ENCODE results near the gene DOCK9. TPM values are rescaled to one million over a fixed set of nuclear protein-coding genes. Genes with fewer than 3 reads are reported as not detected.
A peak's percentile ranks its signal among the peaks of the same experiment; 100 is the strongest.

DOCK9 gene
- total and polyA plus RNA-seq, 2 donors (not counting 3 experiments of a cell fraction or from before 2014, with no cell fraction given), result 147 to 323 TPM

DNA sequence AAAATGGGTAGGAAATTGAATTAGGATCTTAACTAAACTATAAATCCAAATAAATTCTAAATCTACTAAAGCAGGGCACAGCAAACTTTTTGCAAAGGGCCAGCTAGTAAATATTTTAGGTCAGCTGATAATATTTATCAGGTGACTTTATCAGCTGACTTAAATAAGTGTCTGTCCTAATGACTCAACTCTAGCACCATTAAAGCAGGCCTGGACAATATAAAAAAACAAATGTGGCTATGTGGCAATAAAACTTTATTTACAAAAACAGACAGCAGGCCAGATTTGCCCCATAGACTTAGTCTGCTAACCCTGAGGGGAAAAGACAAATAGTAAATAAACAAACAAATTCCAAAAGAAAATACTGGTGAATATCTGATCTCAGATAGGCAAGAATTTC lies 27.7 kb upstream of the DOCK9 start:
- intact Hi-C loops (cut with micrococcal nuclease) (loop anchor here (1.0 kb wide), 2 partner anchors 27 to 95 kb away; partner anchors contain the start of gene DOCK9), dilution Hi-C loops (cut with MboI; ENCODE audit: extremely low pct_ligation_motif_present, low sequenced_read_pairs) (no loop called here)
- H3K27ac ChIP-seq (ENCODE audit: insufficient read depth, low read depth, low read length), result peak overlapping the region; percentile 30
- BruUV-seq (replicated peaks), result no TSS peak
- no peaks in the 10 kb centered on the region for H4K20me1 ChIP-seq (replicated peaks; ENCODE audit: control insufficient read depth, extremely low read depth, insufficient read depth, low read length)
- ChIA-PET POLR2A (interaction anchor here (0.7 kb wide), 2 partner anchors 33 to 149 kb away, joined by 3 read pairs; no protein-coding TSS in a partner anchor), CTCF (interaction anchor here (1.3 kb wide), 1 partner anchor 21 kb away, joined by 4 read pairs; no protein-coding TSS in a partner anchor)
- FAIRE-seq (no peak), DNase-seq (ENCODE audit: low read depth, low spot score) (no peak)
- no peaks in the 10 kb centered on the region for H3K27me3 ChIP-seq (ENCODE audit: control insufficient read depth in 2 of 2, insufficient read depth in 2 of 2, low read length in 2 of 2)
- peaks cover 36% of the 10 kb centered on the region for H3K4me1 ChIP-seq (ENCODE audit: control insufficient read depth, extremely low read depth, insufficient read depth, low read length)
- no peaks in the 10 kb centered on the region for H3K79me2 ChIP-seq (ENCODE audit: control insufficient read depth, insufficient read depth, low read length)
- no peak overlapping the region for H3K4me2 ChIP-seq (ENCODE audit: insufficient read depth, low read length)
- no peak overlapping the region for H3K4me3 ChIP-seq (replicated peaks in 1 of 3; ENCODE audit: insufficient read depth in 1 of 3, low read depth in 1 of 3, low read length in 3 of 3)
- no peaks in the 10 kb centered on the region for H3K9me3 ChIP-seq (replicated peaks; ENCODE audit: control insufficient read depth, insufficient read depth, low read length)
- H2AFZ ChIP-seq (ENCODE audit: low read depth, low read length), result no peak overlapping the region
- no peaks in the 10 kb centered on the region for H3K36me3 ChIP-seq (ENCODE audit: control insufficient read depth in 2 of 2, extremely low read depth in 1 of 2, insufficient read depth in 2 of 2, low read length in 2 of 2)
- TF ChIP-seq JUN (IDR thresholded peaks at IDR 0.05; ENCODE audit: borderline replicate concordance, insufficient read depth, insufficient read length, low read depth) (no peak), MYC (IDR thresholded peaks at IDR 0.05; ENCODE audit: low read depth, low read length) (no peak), GATA2 (IDR thresholded peaks at IDR 0.05; ENCODE audit: insufficient read depth, insufficient read length, low read depth, low read length) (no peak), POLR2AphosphoS5 (IDR thresholded peaks at IDR 0.05; ENCODE audit: insufficient read depth, low read depth, low read length) (no peak), FOS (IDR thresholded peaks at IDR 0.05; ENCODE audit: borderline replicate concordance, insufficient read depth, low read length) (no peak), POLR2A (IDR thresholded peaks at IDR 0.05; ENCODE audit: low read depth, low read length) (no peak), EZH2 (IDR thresholded peaks at IDR 0.05; ENCODE audit: borderline replicate concordance, low read depth, low read length, severe bottlenecking) (no peak)
- TF ChIP-seq, protein P1, sequence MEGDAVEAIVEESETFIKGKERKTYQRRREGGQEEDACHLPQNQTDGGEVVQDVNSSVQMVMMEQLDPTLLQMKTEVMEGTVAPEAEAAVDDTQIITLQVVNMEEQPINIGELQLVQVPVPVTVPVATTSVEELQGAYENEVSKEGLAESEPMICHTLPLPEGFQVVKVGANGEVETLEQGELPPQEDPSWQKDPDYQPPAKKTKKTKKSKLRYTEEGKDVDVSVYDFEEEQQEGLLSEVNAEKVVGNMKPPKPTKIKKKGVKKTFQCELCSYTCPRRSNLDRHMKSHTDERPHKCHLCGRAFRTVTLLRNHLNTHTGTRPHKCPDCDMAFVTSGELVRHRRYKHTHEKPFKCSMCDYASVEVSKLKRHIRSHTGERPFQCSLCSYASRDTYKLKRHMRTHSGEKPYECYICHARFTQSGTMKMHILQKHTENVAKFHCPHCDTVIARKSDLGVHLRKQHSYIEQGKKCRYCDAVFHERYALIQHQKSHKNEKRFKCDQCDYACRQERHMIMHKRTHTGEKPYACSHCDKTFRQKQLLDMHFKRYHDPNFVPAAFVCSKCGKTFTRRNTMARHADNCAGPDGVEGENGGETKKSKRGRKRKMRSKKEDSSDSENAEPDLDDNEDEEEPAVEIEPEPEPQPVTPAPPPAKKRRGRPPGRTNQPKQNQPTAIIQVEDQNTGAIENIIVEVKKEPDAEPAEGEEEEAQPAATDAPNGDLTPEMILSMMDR (IDR thresholded peaks at IDR 0.05; ENCODE audit: extremely low read depth in 1 of 2, insufficient read depth in 1 of 2, low read depth in 1 of 2, low read length in 2 of 2), result no peak
- TF ChIP-seq, protein P2, sequence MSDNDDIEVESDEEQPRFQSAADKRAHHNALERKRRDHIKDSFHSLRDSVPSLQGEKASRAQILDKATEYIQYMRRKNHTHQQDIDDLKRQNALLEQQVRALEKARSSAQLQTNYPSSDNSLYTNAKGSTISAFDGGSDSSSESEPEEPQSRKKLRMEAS (IDR thresholded peaks at IDR 0.05; ENCODE audit: insufficient read depth, insufficient read length), result no peak
- no peaks in the 10 kb centered on the region for H3K9me1 ChIP-seq (replicated peaks; ENCODE audit: control insufficient read depth, extremely low read depth, insufficient read depth, low read length)
- peak overlapping the region; percentile 13 for H3K9ac ChIP-seq (replicated peaks; ENCODE audit: extremely low read depth, insufficient read depth, low read length)

Data from endothelial cell of umbilical vein (primary cell).